Endothelial cell of umbilical vein (primary cell): ENCODE results near the gene SPRY1.

Source experiments
- POLR2AphosphoS5 ChIP-seq: IDR thresholded peaks from 2 replicates; pipeline ENCODE4 v1.6.1; 2012; ENCODE audit warnings: low read depth, mild to moderate bottlenecking, control low read depth, low read length, moderate library complexity; ENCODE audit not compliant: insufficient read depth
- TF ChIP-seq, protein P1 (sequence below), 2 donors: IDR thresholded peaks; 1 replicate in 1 of 2; 2 replicates in 1 of 2; pipeline ENCODE4 v1.5.1; 2011; ENCODE audit warnings: low read length in 2 of 2, mild to moderate bottlenecking in 2 of 2, moderate library complexity in 2 of 2, control low read depth in 1 of 2, inconsistent platforms in 1 of 2, low read depth in 1 of 2; ENCODE audit not compliant: insufficient read depth in 1 of 2; ENCODE audit errors: extremely low read depth in 1 of 2

DNA sequence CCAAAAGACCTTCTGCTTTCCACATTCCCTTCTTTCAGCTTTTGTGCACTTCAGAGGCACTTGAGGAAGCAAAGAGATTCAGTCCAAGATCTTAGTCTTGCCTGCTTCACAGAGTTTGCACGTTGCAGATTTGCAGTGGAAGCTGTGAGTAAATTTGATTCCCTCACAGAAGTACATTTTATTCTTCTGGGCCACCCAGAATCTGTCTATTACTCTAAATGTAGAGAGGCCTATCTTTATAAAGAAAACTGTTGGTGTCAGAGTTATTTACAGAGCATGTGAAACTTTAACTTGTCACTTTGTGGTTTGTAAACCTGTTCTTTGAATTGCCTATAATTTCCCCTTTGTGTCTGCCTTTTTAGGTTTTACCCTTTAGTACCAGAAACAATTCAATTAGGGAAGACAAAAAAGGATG lies 15.5 kb downstream of the SPRY1 start:
- TF ChIP-seq, protein P1, sequence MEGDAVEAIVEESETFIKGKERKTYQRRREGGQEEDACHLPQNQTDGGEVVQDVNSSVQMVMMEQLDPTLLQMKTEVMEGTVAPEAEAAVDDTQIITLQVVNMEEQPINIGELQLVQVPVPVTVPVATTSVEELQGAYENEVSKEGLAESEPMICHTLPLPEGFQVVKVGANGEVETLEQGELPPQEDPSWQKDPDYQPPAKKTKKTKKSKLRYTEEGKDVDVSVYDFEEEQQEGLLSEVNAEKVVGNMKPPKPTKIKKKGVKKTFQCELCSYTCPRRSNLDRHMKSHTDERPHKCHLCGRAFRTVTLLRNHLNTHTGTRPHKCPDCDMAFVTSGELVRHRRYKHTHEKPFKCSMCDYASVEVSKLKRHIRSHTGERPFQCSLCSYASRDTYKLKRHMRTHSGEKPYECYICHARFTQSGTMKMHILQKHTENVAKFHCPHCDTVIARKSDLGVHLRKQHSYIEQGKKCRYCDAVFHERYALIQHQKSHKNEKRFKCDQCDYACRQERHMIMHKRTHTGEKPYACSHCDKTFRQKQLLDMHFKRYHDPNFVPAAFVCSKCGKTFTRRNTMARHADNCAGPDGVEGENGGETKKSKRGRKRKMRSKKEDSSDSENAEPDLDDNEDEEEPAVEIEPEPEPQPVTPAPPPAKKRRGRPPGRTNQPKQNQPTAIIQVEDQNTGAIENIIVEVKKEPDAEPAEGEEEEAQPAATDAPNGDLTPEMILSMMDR (IDR thresholded peaks at IDR 0.05; ENCODE audit: extremely low read depth in 1 of 2, insufficient read depth in 1 of 2, low read depth in 1 of 2, low read length in 2 of 2), result no peak
- no peak for TF ChIP-seq POLR2AphosphoS5
